HEK293 (cell line): ENCODE measurements around the gene DVL1.

ENCODE experiments used
- EGR2 ChIP-seq: fragments of 450-650 bp; formaldehyde crosslinking; IDR thresholded peaks from 2 replicates; pipeline ENCODE4 v1.5.1; 2016; ENCODE audit warnings: low read depth, missing biosample characterization, missing genetic modification characterization
- INSM2 ChIP-seq: fragments of 450-650 bp; formaldehyde crosslinking; IDR thresholded peaks from 2 replicates; pipeline ENCODE4 v1.5.1; 2016; ENCODE audit warnings: missing biosample characterization, missing genetic modification characterization
- PRDM4 ChIP-seq: fragments of 450-650 bp; formaldehyde crosslinking; IDR thresholded peaks from 2 replicates; pipeline ENCODE4 v1.5.1; 2017; ENCODE audit warnings: missing biosample characterization, missing genetic modification characterization
- PRDM6 ChIP-seq: fragments of 450-650 bp; formaldehyde crosslinking; IDR thresholded peaks from 2 replicates; pipeline ENCODE4 v1.5.1; 2017; ENCODE audit warnings: missing biosample characterization, missing genetic modification characterization
- TSHZ1 ChIP-seq: fragments of 450-650 bp; formaldehyde crosslinking; IDR thresholded peaks from 2 replicates; pipeline ENCODE4 v1.5.1; 2016; ENCODE audit warnings: missing biosample characterization, missing genetic modification characterization, borderline replicate concordance
- ZBTB8A ChIP-seq: fragments of 450-650 bp; formaldehyde crosslinking; IDR thresholded peaks from 2 replicates; pipeline ENCODE4 v1.5.1; 2016; ENCODE audit warnings: missing biosample characterization, missing genetic modification characterization
- ZNF133 ChIP-seq: fragments of 450-650 bp; formaldehyde crosslinking; IDR thresholded peaks from 2 replicates; pipeline ENCODE4 v1.5.1; 2016; ENCODE audit warnings: missing biosample characterization, missing genetic modification characterization
- ZNF221 ChIP-seq: fragments of 450-650 bp; formaldehyde crosslinking; IDR thresholded peaks from 2 replicates; pipeline ENCODE4 v1.5.1; 2017; ENCODE audit warnings: missing biosample characterization, missing genetic modification characterization, borderline replicate concordance
- ZNF23 ChIP-seq: fragments of 450-650 bp; formaldehyde crosslinking; IDR thresholded peaks from 2 replicates; pipeline ENCODE4 v1.5.1; 2016; ENCODE audit warnings: missing biosample characterization, missing genetic modification characterization, borderline replicate concordance
- ZNF274 ChIP-seq, 2 experiments: fragments of 200-500 bp in 1 of 2; fragments of 450-650 bp in 1 of 2; sonication (Bioruptor generic) in 1 of 2; formaldehyde crosslinking in 1 of 2; IDR thresholded peaks; 2 replicates each; pipeline versions ENCODE4 v1.5.1 to v1.6.1; 2014 to 2016; ENCODE audit warnings: borderline replicate concordance in 1 of 2, inconsistent platforms in 1 of 2, low read length in 1 of 2, missing biosample characterization in 1 of 2, missing genetic modification characterization in 1 of 2
- ZNF341 ChIP-seq: fragments of 450-650 bp; formaldehyde crosslinking; IDR thresholded peaks from 2 replicates; pipeline ENCODE4; 2016; ENCODE audit warnings: low read depth, missing biosample characterization, missing genetic modification characterization
- ZNF366 ChIP-seq: fragments of 450-650 bp; formaldehyde crosslinking; conservative IDR thresholded peaks from 2 replicates; pipeline ENCODE4 v1.5.1; 2016; ENCODE audit warnings: missing biosample characterization, missing genetic modification characterization
- ZNF37A ChIP-seq: fragments of 450-650 bp; IDR thresholded peaks from 2 replicates; pipeline ENCODE4 v1.5.1; 2018; ENCODE audit warnings: missing biosample characterization, missing genetic modification characterization
- ZNF394 ChIP-seq: fragments of 450-650 bp; formaldehyde crosslinking; IDR thresholded peaks from 2 replicates; pipeline ENCODE4 v1.5.1; 2016; ENCODE audit warnings: missing biosample characterization, missing genetic modification characterization, mild to moderate bottlenecking, moderate library complexity, borderline replicate concordance
- ZNF518A ChIP-seq: fragments of 450-650 bp; formaldehyde crosslinking; conservative IDR thresholded peaks from 2 replicates; pipeline ENCODE4 v1.5.1; 2016; ENCODE audit warnings: low read depth, missing biosample characterization, missing genetic modification characterization
- ZNF555 ChIP-seq: fragments of 450-650 bp; formaldehyde crosslinking; conservative IDR thresholded peaks from 2 replicates; pipeline ENCODE4 v1.5.1; 2017; ENCODE audit warnings: missing biosample characterization, mild to moderate bottlenecking, missing genetic modification characterization, inconsistent platforms
- ZNF558 ChIP-seq: fragments of 450-650 bp; formaldehyde crosslinking; IDR thresholded peaks from 2 replicates; pipeline ENCODE4 v1.5.1; 2016; ENCODE audit warnings: missing biosample characterization, missing genetic modification characterization
- ZNF600 ChIP-seq: fragments of 450-650 bp; formaldehyde crosslinking; IDR thresholded peaks from 2 replicates; pipeline ENCODE4 v1.5.1; 2016; ENCODE audit warnings: missing biosample characterization, missing genetic modification characterization
- ZNF610 ChIP-seq: fragments of 450-650 bp; formaldehyde crosslinking; IDR thresholded peaks from 2 replicates; pipeline ENCODE4 v1.5.1; 2016; ENCODE audit warnings: missing biosample characterization, missing genetic modification characterization, borderline replicate concordance
- ZNF626 ChIP-seq: fragments of 450-650 bp; sonication (Bioruptor Pico); formaldehyde crosslinking; IDR thresholded peaks from 2 replicates; pipeline ENCODE4 v1.5.1; 2018; ENCODE audit warnings: missing biosample characterization, missing genetic modification characterization, inconsistent platforms
- ZNF677 ChIP-seq: fragments of 450-650 bp; IDR thresholded peaks from 2 replicates; pipeline ENCODE4 v1.5.0; 2018; ENCODE audit warnings: missing biosample characterization, mild to moderate bottlenecking, missing genetic modification characterization, moderate library complexity
- ZNF707 ChIP-seq: fragments of 450-650 bp; formaldehyde crosslinking; IDR thresholded peaks from 2 replicates; pipeline ENCODE4 v1.5.1; 2016; ENCODE audit warnings: missing biosample characterization, missing genetic modification characterization
- ZNF776 ChIP-seq: fragments of 450-650 bp; formaldehyde crosslinking; IDR thresholded peaks from 2 replicates; pipeline ENCODE4 v1.5.0; 2017; ENCODE audit warnings: missing biosample characterization, missing genetic modification characterization, borderline replicate concordance

The DVL1 gene

GRCh38 chr1:1374929-1375662 lies 25.9 kb upstream of the DVL1 start, which contains the start of gene AURKAIP1 (continued):
- TF ChIP-seq ZNF518A: peak; percentile 100
- no peak; the same call in 1 of the 2 replicates for TF ChIP-seq ZNF626 (tag by site-specific recombination)
- TF ChIP-seq ZNF707 (tag by site-specific recombination): peak; percentile 67; the same call in 1 of the 2 replicates
- peak; percentile 47; the same call in 1 of the 2 replicates for TF ChIP-seq ZNF341 (tag by site-specific recombination)
- TF ChIP-seq ZNF221: peak; percentile 95
- no peak for TF ChIP-seq ZNF366 (tag by site-specific recombination)
- TF ChIP-seq EGR2 (tag by site-specific recombination): peak; percentile 95
- TF ChIP-seq ZNF555 (tag by site-specific recombination): no peak
- TF ChIP-seq ZBTB8A (tag by site-specific recombination): peak; percentile 84
- peak; percentile 44; the same call in 1 of the 2 replicates for TF ChIP-seq ZNF133 (tag by site-specific recombination)
- peak; percentile 85 for TF ChIP-seq PRDM4 (tag by site-specific recombination)
- TF ChIP-seq ZNF600 (tag by site-specific recombination): peak; percentile 84
- TF ChIP-seq ZNF558: peak; percentile 60; the same call in 1 of the 2 replicates
- no peak for TF ChIP-seq ZNF274 (IDR thresholded peaks at IDR 0.05; ENCODE audit: low read length)
- no peak for TF ChIP-seq ZNF274 (tag by site-specific recombination; IDR thresholded peaks at IDR 0.05; ENCODE audit: borderline replicate concordance)
- TF ChIP-seq ZNF37A: no peak
- TF ChIP-seq TSHZ1 (tag by site-specific recombination): peak; percentile 93
- TF ChIP-seq ZNF394: peak; percentile 94
- no peak for TF ChIP-seq ZNF23 (tag by site-specific recombination)
- no peak; the same call in none of the 2 replicates for TF ChIP-seq ZNF677 (tag by site-specific recombination)
- peak; percentile 91 for TF ChIP-seq INSM2 (tag by site-specific recombination)
- peak; percentile 93 for TF ChIP-seq ZNF610 (tag by site-specific recombination)
- no peak for TF ChIP-seq PRDM6 (tag by site-specific recombination)
- no peak for TF ChIP-seq ZNF776
